GM12878 (cell line): ENCODE data around the gene HADH. TPM values are rescaled to one million over a fixed set of nuclear protein-coding genes. Genes with fewer than 3 reads are reported as not detected.

ENCODE experiments used
- ATAC-seq: fragments of 200-7000 bp; cut with Tn5 transposase; 3 replicates; pipeline ENCODE4 v1.9.1; 2020; ENCODE audit warnings: mild to moderate bottlenecking, moderate library complexity
- BruUV-seq: library from RNA; stranded (reverse); fragments of 400-500 nt; replicated peaks from 2 replicates; lab custom pipeline; 2021; lab: Mats Ljungman, UMichigan
- CTCF ChIA-PET: fragments of 300-600 bp; sonication (Branson Sonifier 250); formaldehyde crosslinking; extraction: SDS; loops from one replicate; lab custom pipeline; 2021; ENCODE audit warnings: inconsistent platforms; lab: Yijun Ruan, JAX
- POLR2A ChIA-PET: fragments of 350-600 bp; formaldehyde crosslinking; extraction: SDS; loops from one replicate; lab custom pipeline; 2021; ENCODE audit warnings: inconsistent platforms; lab: Charles Lee
- RAD21 ChIA-PET: fragments of 300-600 bp; sonication (Branson Sonifier 250); formaldehyde crosslinking; loops from one replicate; lab custom pipeline; 2023; ENCODE audit warnings: antibody characterized with exemption; ENCODE audit not compliant: unreplicated experiment; lab: Charles Lee
- SMC1A ChIA-PET: fragments of 300-600 bp; sonication (Branson Sonifier 250); formaldehyde crosslinking; loops from one replicate; lab custom pipeline; 2023; ENCODE audit not compliant: unreplicated experiment, uncharacterized antibody; lab: Charles Lee
- DNase-seq: peaks from one replicate; pipeline ENCODE4 v3.0.0-alpha.2; 2011; ENCODE audit warnings: low read depth, low spot score
- FAIRE-seq: peaks from 3 replicates; lab custom pipeline; 2011; peaks lifted over from hg19 to GRCh38; lab: Jason Lieb, UNC
- H2AFZ ChIP-seq: 2 replicates; pipeline ENCODE4 v1.6.0; 2011; ENCODE audit warnings: low read depth, low read length, control low read depth; ENCODE audit not compliant: control insufficient read depth
- H3K27ac ChIP-seq: 2 replicates; pipeline ENCODE4 v1.5.1; 2011; ENCODE audit warnings: control low read depth; ENCODE audit not compliant: control insufficient read depth, insufficient read depth
- H3K27me3 ChIP-seq, 2 experiments: replicated peaks in 1 of 2; 2 replicates each; pipeline versions ENCODE4 v1.6.0 to v1.6.1; 2011; ENCODE audit warnings: low read length in 1 of 2; ENCODE audit not compliant: control insufficient read depth in 2 of 2, insufficient read depth in 2 of 2
- H3K36me3 ChIP-seq, 2 experiments: 2 replicates each; pipeline ENCODE4 v1.5.1; 2011; ENCODE audit warnings: low read length in 1 of 2; ENCODE audit not compliant: control insufficient read depth in 2 of 2, insufficient read depth in 2 of 2
- H3K4me1 ChIP-seq: 2 replicates; pipeline ENCODE4 v1.6.1; 2011; ENCODE audit warnings: mild to moderate bottlenecking, low read length, moderate library complexity, mixed read lengths; ENCODE audit not compliant: control insufficient read depth, insufficient read depth
- H3K4me2 ChIP-seq: 2 replicates; pipeline ENCODE4 v1.6.0; 2011; ENCODE audit warnings: control low read depth; ENCODE audit not compliant: control insufficient read depth, insufficient read depth
- H3K4me3 ChIP-seq: fragments of 200-600 bp; sonication (generic); 2 replicates; pipeline ENCODE4 v1.5.1; 2016
- H3K79me2 ChIP-seq: 2 replicates; pipeline ENCODE4 v1.6.0; 2011; ENCODE audit warnings: low read length; ENCODE audit not compliant: control insufficient read depth, insufficient read depth
- H3K9ac ChIP-seq: 2 replicates; pipeline ENCODE4 v1.8.0; 2011; ENCODE audit warnings: low read length, control low read depth, mixed read lengths; ENCODE audit not compliant: control insufficient read depth, insufficient read depth
- H3K9me3 ChIP-seq: replicated peaks from 3 replicates; pipeline ENCODE4 v1.5.1; 2011; ENCODE audit warnings: mild to moderate bottlenecking, low read length; ENCODE audit not compliant: control insufficient read depth, insufficient read depth
- H4K20me1 ChIP-seq: 2 replicates; pipeline ENCODE4 v1.6.0; 2011; ENCODE audit not compliant: control insufficient read depth, insufficient read depth
- ATF7 ChIP-seq: fragments of 450-650 bp; IDR thresholded peaks from 2 replicates; pipeline ENCODE4 v1.6.1; 2016; ENCODE audit warnings: low read depth, mild to moderate bottlenecking
- BHLHE40 ChIP-seq, 2 experiments: fragments of 450-650 bp in 1 of 2; IDR thresholded peaks; 2 replicates each; pipeline ENCODE4 v1.6.1; 2011 to 2017; ENCODE audit warnings: low read depth in 2 of 2, borderline replicate concordance in 1 of 2, improper control_type of control experiment in 1 of 2, low read length in 1 of 2, mild to moderate bottlenecking in 1 of 2
- CBFB ChIP-seq: IDR thresholded peaks from 2 replicates; pipeline ENCODE4 v1.6.1; 2016; ENCODE audit warnings: antibody characterized with exemption, low read depth
- CHD4 ChIP-seq: fragments of 200-600 bp; sonication (generic); IDR thresholded peaks from 2 replicates; pipeline ENCODE4 v1.6.1; 2016; ENCODE audit warnings: mild to moderate bottlenecking
- IKZF2 ChIP-seq, 2 experiments: fragments of 450-650 bp; IDR thresholded peaks; 2 replicates each; pipeline ENCODE4 v1.6.1; 2017; ENCODE audit warnings: mild to moderate bottlenecking in 2 of 2, moderate library complexity in 2 of 2
- KLF5 ChIP-seq: fragments of 450-650 bp; IDR thresholded peaks from 2 replicates; pipeline ENCODE4 v1.6.1; 2014; ENCODE audit warnings: mild to moderate bottlenecking; ENCODE audit not compliant: partially characterized antibody
- LARP7 ChIP-seq: fragments of 450-650 bp; IDR thresholded peaks from 2 replicates; pipeline ENCODE4 v1.6.1; 2017; ENCODE audit warnings: mild to moderate bottlenecking
- NFYB ChIP-seq: IDR thresholded peaks from 2 replicates; pipeline ENCODE4 v1.6.1; 2011; ENCODE audit warnings: low read depth, mild to moderate bottlenecking, low read length, improper control_type of control experiment, moderate library complexity; ENCODE audit not compliant: insufficient read depth
- SRF ChIP-seq, 2 experiments: IDR thresholded peaks; 2 replicates each; pipeline ENCODE4 v1.6.1; 2011; ENCODE audit warnings: low read depth in 2 of 2, low read length in 2 of 2, mild to moderate bottlenecking in 1 of 2, moderate library complexity in 1 of 2
- SUPT20H ChIP-seq: IDR thresholded peaks from 2 replicates; pipeline ENCODE4 v1.6.1; 2011; ENCODE audit warnings: low read depth, mild to moderate bottlenecking, low read length, moderate library complexity, borderline replicate concordance; ENCODE audit not compliant: control insufficient read depth
- USF1 ChIP-seq: IDR thresholded peaks from 2 replicates; pipeline ENCODE4 v1.6.1; 2011; ENCODE audit warnings: borderline replicate concordance, low read depth, mild to moderate bottlenecking, moderate library complexity, mixed read lengths, low read length; ENCODE audit not compliant: insufficient read depth; ENCODE audit errors: extremely low read length
- YY1 ChIP-seq: IDR thresholded peaks from 2 replicates; pipeline ENCODE4 v1.6.1; 2011; ENCODE audit warnings: low read depth, mild to moderate bottlenecking, low read length
- ZNF207 ChIP-seq: fragments of 450-650 bp; IDR thresholded peaks from 2 replicates; pipeline ENCODE4 v1.6.1; 2014; ENCODE audit warnings: antibody characterized with exemption, mild to moderate bottlenecking, borderline replicate concordance
- ZNF687 ChIP-seq: fragments of 450-650 bp; IDR thresholded peaks from 2 replicates; pipeline ENCODE4 v1.6.1; 2017; ENCODE audit warnings: mild to moderate bottlenecking, moderate library complexity
- WGBS: methylation state at CpG from one replicate; pipeline ENCODE4 v1.1.6; 2016; ENCODE audit warnings: low lambda C conversion rate; ENCODE audit not compliant: insufficient replicate concordance, insufficient coverage; ENCODE audit errors: missing lambda C conversion rate; 5-methylcytosine and 5-hydroxymethylcytosine counted together
- in situ Hi-C: fragments of 300-500 bp; cut with MboI; formaldehyde crosslinking; loops from 9 replicates; pipeline ENCODE4 v1.14.3; 2018; ENCODE audit warnings: mixed read lengths
- intact Hi-C: fragments of 100-400 bp; cut with micrococcal nuclease; formaldehyde crosslinking; loops from one replicate; pipeline ENCODE4 v1.14.2; 2022; ENCODE audit not compliant: unreplicated experiment
- polyA plus RNA-seq, 11 experiments: library from polyadenylated mRNA; depleted of rRNA in 4 of 11; unstranded in 6 of 11; stranded (reverse) in 5 of 11; fragments of >200 nt; fragmentation: Nextera tagmentation in 4 of 11; fragmentation: Illumina TruSeq in 1 of 11; extraction: Ambion mirVana in 4 of 11; extraction: Trizol in 1 of 11; gene quantifications; 1 replicate in 1 of 11; 2 replicates in 10 of 11; pipeline versions ENCODE4 v1.2.1 to v1.2.3, GENCODE V29; 2011 to 2016; ENCODE audit warnings: inconsistent platforms in 2 of 11, missing spikeins in 2 of 11, low read depth in 1 of 11
- total RNA-seq, 4 experiments: library from RNA; depleted of rRNA in 3 of 4; stranded (reverse); fragments of >200 nt in 3 of 4; fragmentation: Illumina TruSeq in 1 of 4; extraction: Trizol in 1 of 4; gene quantifications; 2 replicates each; pipeline versions ENCODE4 v1.2.1 to v1.2.3, GENCODE V29; 2013 to 2021
- TF ChIP-seq, protein P1 (sequence below): fragments of 450-650 bp; IDR thresholded peaks from 2 replicates; pipeline ENCODE4 v1.6.1; 2017; ENCODE audit warnings: borderline replicate concordance
- TF ChIP-seq, protein P2 (sequence below): fragments of 450-650 bp; conservative IDR thresholded peaks from 2 replicates; pipeline ENCODE4 v1.6.1; 2017; ENCODE audit warnings: mild to moderate bottlenecking, moderate library complexity

Gene HADH
- total and polyA plus RNA-seq, 10 of the 15 experiments (the other 5 are each of a cell fraction or from before 2014, with no cell fraction given), result 20.3 to 97.9 (median 76.6) TPM

DNA sequence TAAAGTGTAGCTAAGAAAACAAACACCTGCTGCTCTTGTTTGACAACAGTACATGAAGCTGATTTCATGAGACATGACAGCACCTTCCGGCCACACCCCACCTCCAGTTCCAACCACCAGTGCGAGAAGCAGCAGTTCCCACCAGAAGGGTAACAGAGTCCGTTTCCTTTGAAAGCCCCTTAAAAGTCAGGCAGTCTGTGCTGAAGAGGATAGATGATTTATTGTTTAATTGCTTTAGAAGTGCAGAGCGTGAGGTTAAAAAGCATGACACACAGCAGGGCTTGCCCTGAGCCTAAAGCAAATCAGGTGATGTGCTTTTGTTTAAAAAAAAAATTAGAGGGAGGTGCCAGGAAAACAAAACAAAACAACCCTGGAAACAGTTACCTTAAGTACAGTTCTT is 82.6 kb downstream of the HADH start:
- Histone ChIP-seq H3K4me1 (no peaks in the 10 kb centered on the region), H3K27me3 (no peaks in the 10 kb centered on the region), H4K20me1 (no peaks in the 10 kb centered on the region), H3K36me3 (no peaks in the 10 kb centered on the region), H2AFZ (no peak overlapping the region), H3K4me3 (no peak overlapping the region), H3K79me2 (no peaks in the 10 kb centered on the region), H3K4me2 (no peak overlapping the region), H3K9ac (no peak overlapping the region), H3K27ac (no peak overlapping the region), H3K9me3 (no peaks in the 10 kb centered on the region)
- intact Hi-C loops, result no loop called here
- peak; percentile 38 for DNase-seq
- peak; percentile 18 for FAIRE-seq
- WGBS, result 44% methylated on average over 4 of the region's 4 CpGs
- CTCF ChIA-PET, result interaction anchor here (1.0 to 1.5 kb wide), 2 partner anchors 25 to 109 kb away, joined by 3 read pairs; no protein-coding TSS in a partner anchor
- no TSS peak for BruUV-seq
- peak; percentile 93 for ATAC-seq
- SMC1A ChIA-PET, result interaction anchor here (0.6 to 2.4 kb wide), 5 partner anchors 10 to 70 kb away, joined by 3 to 7 read pairs (median 4); no protein-coding TSS in a partner anchor
- POLR2A ChIA-PET, result no interaction called here
- in situ Hi-C loops, result no loop called here
- RAD21 ChIA-PET, result interaction anchor here (0.9 to 1.2 kb wide), 2 partner anchors 18 to 38 kb away, joined by 3 to 4 read pairs; no protein-coding TSS in a partner anchor
- TF ChIP-seq YY1 (no peak), IKZF2 (IDR thresholded peaks at IDR 0.05) (no peak), ATF7 (peak; percentile 53), SRF (IDR thresholded peaks at IDR 0.05; ENCODE audit: low read depth in 2 of 2, low read length in 2 of 2) (no peak), KLF5 (peak; percentile 51), NFYB (no peak), LARP7 (no peak), SUPT20H (no peak), USF1 (no peak), ZNF687 (no peak), BHLHE40 (IDR thresholded peaks at IDR 0.05; ENCODE audit: borderline replicate concordance in 1 of 2, low read depth in 2 of 2, low read length in 1 of 2) (0 out of 4 replicates have a peak, but pooled peaks of 1 of the 2 experiments have one; percentile 23), CHD4 (no peak), CBFB (no peak), ZNF207 (no peak)
- TF ChIP-seq, protein P1, sequence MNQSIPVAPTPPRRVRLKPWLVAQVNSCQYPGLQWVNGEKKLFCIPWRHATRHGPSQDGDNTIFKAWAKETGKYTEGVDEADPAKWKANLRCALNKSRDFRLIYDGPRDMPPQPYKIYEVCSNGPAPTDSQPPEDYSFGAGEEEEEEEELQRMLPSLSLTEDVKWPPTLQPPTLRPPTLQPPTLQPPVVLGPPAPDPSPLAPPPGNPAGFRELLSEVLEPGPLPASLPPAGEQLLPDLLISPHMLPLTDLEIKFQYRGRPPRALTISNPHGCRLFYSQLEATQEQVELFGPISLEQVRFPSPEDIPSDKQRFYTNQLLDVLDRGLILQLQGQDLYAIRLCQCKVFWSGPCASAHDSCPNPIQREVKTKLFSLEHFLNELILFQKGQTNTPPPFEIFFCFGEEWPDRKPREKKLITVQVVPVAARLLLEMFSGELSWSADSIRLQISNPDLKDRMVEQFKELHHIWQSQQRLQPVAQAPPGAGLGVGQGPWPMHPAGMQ, result no peak
- TF ChIP-seq, protein P2, sequence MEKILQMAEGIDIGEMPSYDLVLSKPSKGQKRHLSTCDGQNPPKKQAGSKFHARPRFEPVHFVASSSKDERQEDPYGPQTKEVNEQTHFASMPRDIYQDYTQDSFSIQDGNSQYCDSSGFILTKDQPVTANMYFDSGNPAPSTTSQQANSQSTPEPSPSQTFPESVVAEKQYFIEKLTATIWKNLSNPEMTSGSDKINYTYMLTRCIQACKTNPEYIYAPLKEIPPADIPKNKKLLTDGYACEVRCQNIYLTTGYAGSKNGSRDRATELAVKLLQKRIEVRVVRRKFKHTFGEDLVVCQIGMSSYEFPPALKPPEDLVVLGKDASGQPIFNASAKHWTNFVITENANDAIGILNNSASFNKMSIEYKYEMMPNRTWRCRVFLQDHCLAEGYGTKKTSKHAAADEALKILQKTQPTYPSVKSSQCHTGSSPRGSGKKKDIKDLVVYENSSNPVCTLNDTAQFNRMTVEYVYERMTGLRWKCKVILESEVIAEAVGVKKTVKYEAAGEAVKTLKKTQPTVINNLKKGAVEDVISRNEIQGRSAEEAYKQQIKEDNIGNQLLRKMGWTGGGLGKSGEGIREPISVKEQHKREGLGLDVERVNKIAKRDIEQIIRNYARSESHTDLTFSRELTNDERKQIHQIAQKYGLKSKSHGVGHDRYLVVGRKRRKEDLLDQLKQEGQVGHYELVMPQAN, result no peak
